ENCODE results near the gene ZNF358. TPM values are rescaled to one million over a fixed set of nuclear protein-coding genes. Genes with fewer than 3 reads are reported as not detected.
"Not testable (repeated sequence)": the region's sequence is repeated elsewhere in the genome, so short reads cannot be mapped to it uniquely, and the experiment has no call there.

The ZNF358 gene
- polyA plus RNA-seq, 3 donors: 0.41 to 8.6 (median 1.0) TPM

DNA sequence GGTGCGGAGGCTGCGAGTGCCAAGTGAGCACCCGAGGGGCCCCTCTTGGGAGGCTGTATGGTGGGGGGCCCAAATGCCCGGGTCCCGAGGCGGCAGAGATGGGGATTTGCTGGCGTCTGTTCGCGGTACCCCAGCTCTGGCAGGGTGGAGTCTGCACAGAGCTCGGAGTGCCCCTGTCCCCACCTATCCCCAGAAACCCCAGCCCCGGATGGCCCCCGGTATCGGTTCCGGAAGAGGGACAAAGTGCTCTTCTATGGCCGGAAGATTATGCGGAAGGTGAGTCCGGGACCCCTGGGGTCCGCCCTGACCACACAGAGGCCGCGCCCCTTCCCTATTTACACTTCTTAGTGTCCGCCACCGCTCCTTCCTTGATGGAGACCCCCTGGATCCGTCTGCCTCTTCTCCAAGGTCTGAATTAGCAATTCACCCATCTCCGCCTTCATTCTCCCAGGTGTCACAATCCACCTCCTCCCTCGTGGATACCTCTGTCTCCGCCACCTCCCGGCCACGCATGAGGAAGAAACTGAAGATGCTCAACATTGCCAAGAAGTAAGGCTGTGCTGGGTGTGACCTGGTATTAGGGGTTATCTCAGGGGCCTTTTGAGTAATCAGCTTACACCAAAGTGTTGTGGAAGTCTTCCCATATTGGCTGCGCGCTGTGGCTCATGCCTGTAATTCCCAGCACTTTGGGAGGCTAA, 20.2 kb downstream of the ZNF358 start:
- no peak for TF ChIP-seq CTCF (IDR thresholded peaks at IDR 0.05)
- peak overlapping the region; percentile 89 to 94 for H3K4me3 Mint-ChIP-seq
- intact Hi-C loops (cut with micrococcal nuclease): loop anchor here (10.0 kb wide), 1 partner anchor 141 kb away; no protein-coding TSS in a partner anchor
- peaks cover 38% of the 10 kb centered on the region for H3K4me1 Mint-ChIP-seq
- H3K9ac ChIP-seq (ENCODE audit: insufficient read depth, low read length, poor library complexity, severe bottlenecking): peak overlapping the region; percentile 79
- H2AFZ ChIP-seq (ENCODE audit: insufficient read depth, low read depth, low read length, poor library complexity, severe bottlenecking): peak overlapping the region; percentile 85
- H3K9me3 Mint-ChIP-seq: peaks cover 0 to 5% (median 0%) of the 10 kb centered on the region in 7 donors
- peak overlapping the region; percentile 83 to 95 (median 91) for H3K27ac Mint-ChIP-seq
- no peaks in the 10 kb centered on the region for H4K20me1 ChIP-seq (ENCODE audit: insufficient read depth, low read length)
- H3K4me2 ChIP-seq (replicated peaks; ENCODE audit: extremely low read depth, low read length, poor library complexity, severe bottlenecking): peak overlapping the region; percentile 100
- peak overlapping the region; percentile 60 to 99 (median 99) for H3K4me3 ChIP-seq (replicated peaks in 1 of 3; ENCODE audit: low read depth in 2 of 3, low read length in 3 of 3)
- peaks cover 32 to 43% of the 10 kb centered on the region in 2 donors for H3K4me1 ChIP-seq (ENCODE audit: control insufficient read depth in 1 of 2, insufficient read depth in 2 of 2, low read length in 2 of 2)
- H3K36me3 ChIP-seq (replicated peaks in 1 of 2; ENCODE audit: control insufficient read depth in 1 of 2, insufficient read depth in 2 of 2, low read length in 2 of 2): peaks cover 32 to 51% of the 10 kb centered on the region in 2 donors
- H3K79me2 ChIP-seq (ENCODE audit: insufficient read depth, low read length): peaks cover 12% of the 10 kb centered on the region
- H3K27me3 ChIP-seq (ENCODE audit: control insufficient read depth in 2 of 2, insufficient read depth in 2 of 2, low read length in 2 of 2): no peaks in the 10 kb centered on the region
- H3K36me3 Mint-ChIP-seq: peaks cover 40 to 56% of the 10 kb centered on the region in 2 donors
- WGBS (ENCODE audit: insufficient coverage): 2% methylated on average over 10 of the region's 30 CpGs
- DNase-seq: no peak
- H3K27me3 Mint-ChIP-seq (ENCODE audit: low read depth in 3 of 3): peaks cover 0 to 5% (median 2%) of the 10 kb centered on the region in 3 donors
- peak overlapping the region; percentile 81 to 88 for H3K27ac ChIP-seq (ENCODE audit: low read depth in 1 of 2, low read length in 2 of 2)
- H3K9me3 ChIP-seq (replicated peaks in 1 of 2; ENCODE audit: control insufficient read depth in 1 of 2, insufficient read depth in 1 of 2, low read length in 2 of 2): no peaks in the 10 kb centered on the region

- H3K4me2 ChIP-seq (replicated peaks; ENCODE audit: extremely low read depth, low read length, poor library complexity, severe bottlenecking); DNase-seq; H3K9ac ChIP-seq (ENCODE audit: insufficient read depth, low read length, poor library complexity, severe bottlenecking); H2AFZ ChIP-seq (ENCODE audit: insufficient read depth, low read depth, low read length, poor library complexity, severe bottlenecking); H3K9me3 ChIP-seq (replicated peaks in 1 of 2; ENCODE audit: control insufficient read depth in 1 of 2, insufficient read depth in 1 of 2, low read length in 2 of 2); H3K4me3 ChIP-seq (replicated peaks in 1 of 3; ENCODE audit: low read depth in 2 of 3, low read length in 3 of 3); H3K9me3 Mint-ChIP-seq; H3K27me3 Mint-ChIP-seq (ENCODE audit: low read depth in 3 of 3); H3K27ac ChIP-seq (ENCODE audit: low read depth in 1 of 2, low read length in 2 of 2); H4K20me1 ChIP-seq (ENCODE audit: insufficient read depth, low read length); H3K27me3 ChIP-seq (ENCODE audit: control insufficient read depth in 2 of 2, insufficient read depth in 2 of 2, low read length in 2 of 2): not testable (repeated sequence)
- intact Hi-C loops (cut with micrococcal nuclease): loop anchor here (10.0 kb wide), 1 partner anchor 144 kb away; no protein-coding TSS in a partner anchor
- WGBS (ENCODE audit: insufficient coverage): 100% methylated on average over 1 of the region's 5 CpGs
- H3K79me2 ChIP-seq (ENCODE audit: insufficient read depth, low read length): peaks cover 12% of the 10 kb centered on the region
- Mint-ChIP-seq H3K4me1 (peaks cover 45% of the 10 kb centered on the region), H3K27ac (peak overlapping the region in 2 of 7 donors; percentile 6 to 36), H3K36me3 (peaks cover 51 to 57% of the 10 kb centered on the region in 2 donors), H3K4me3 (peak overlapping the region in 1 of 2 donors; percentile 16)
- H3K36me3 ChIP-seq (replicated peaks in 1 of 2; ENCODE audit: control insufficient read depth in 1 of 2, insufficient read depth in 2 of 2, low read length in 2 of 2): peaks cover 44 to 59% of the 10 kb centered on the region in 2 donors
- H3K4me1 ChIP-seq (ENCODE audit: control insufficient read depth in 1 of 2, insufficient read depth in 2 of 2, low read length in 2 of 2): peaks cover 43 to 51% of the 10 kb centered on the region in 2 donors
Measured at GRCh38 chr19:7538990-7539389, 23.1 kb downstream of the ZNF358 start.

Measured in CD14-positive monocyte (primary cell).